Upper lobe of left lung (tissue), 6 donors: ENCODE measurements around the gene SLC35G6. TPM values are rescaled to one million over a fixed set of nuclear protein-coding genes. Genes with fewer than 3 reads are reported as not detected.

Experiments
- ATAC-seq, 2 donors: fragments of 200-7000 bp; cut with Tn5 transposase; one replicate each; pipeline ENCODE4 v1.9.1; 2022; ENCODE audit warnings: mild to moderate bottlenecking in 2 of 2, moderate library complexity in 2 of 2; ENCODE audit not compliant: low FRiP score in 2 of 2
- DNase-seq, 2 donors: peaks; one replicate each; pipeline ENCODE4 v3.0.0-alpha.2; 2019 to 2020
- H3K27ac ChIP-seq, 4 donors: fragments of 200-600 bp; sonication (generic); one replicate each; pipeline ENCODE4 v1.5.1; 2016 to 2019
- H3K27me3 ChIP-seq, 4 donors: fragments of 200-600 bp; sonication (generic); one replicate each; pipeline ENCODE4 v1.5.1; 2017 to 2019
- H3K36me3 ChIP-seq, 4 donors: fragments of 200-600 bp; sonication (generic); one replicate each; pipeline ENCODE4 v1.5.1; 2016 to 2019
- H3K4me1 ChIP-seq, 4 donors: fragments of 200-600 bp; sonication (generic); one replicate each; pipeline ENCODE4 v1.5.1; 2018 to 2019
- H3K4me3 ChIP-seq, 4 donors: fragments of 200-600 bp; sonication (generic); one replicate each; pipeline ENCODE4 v1.5.1; 2017 to 2019; ENCODE audit warnings: mild to moderate bottlenecking in 2 of 4, moderate library complexity in 1 of 4
- H3K9me3 ChIP-seq, 4 donors: fragments of 200-600 bp; sonication (generic); one replicate each; pipeline ENCODE4 v1.5.1; 2018 to 2019
- EP300 ChIP-seq, 4 donors: sonication (generic); formaldehyde crosslinking; IDR thresholded peaks; one replicate each; pipeline ENCODE4 v1.5.1; 2017; ENCODE audit warnings: antibody characterized with exemption in 4 of 4, control low read depth in 2 of 4
- POLR2A ChIP-seq, 4 donors: fragments of 450-650 bp; IDR thresholded peaks; one replicate each; pipeline ENCODE4 v1.5.1; 2016 to 2017; ENCODE audit warnings: antibody characterized with exemption in 4 of 4, mild to moderate bottlenecking in 2 of 4
- POLR2AphosphoS5 ChIP-seq, 2 donors: sonication (generic); formaldehyde crosslinking; IDR thresholded peaks; one replicate each; pipeline ENCODE4 v1.5.1; 2017; ENCODE audit warnings: antibody characterized with exemption in 2 of 2
- WGBS, 2 donors: methylation state at CpG; one replicate each; pipeline ENCODE4 v1.1.5; 2017 to 2018; 5-methylcytosine and 5-hydroxymethylcytosine counted together
- total RNA-seq, 6 donors: library from RNA; depleted of rRNA in 4 of 6; stranded (reverse); fragments of >200 nt in 4 of 6; gene quantifications; one replicate each; pipeline versions ENCODE4 v1.1.0 to v1.2.1, GENCODE V29; 2016 to 2021
- TF ChIP-seq, protein P1 (sequence below), 6 experiments: fragments of 450-650 bp in 4 of 6; fragments of 200-600 bp in 2 of 6; sonication (generic) in 2 of 6; IDR thresholded peaks; one replicate each; pipeline ENCODE4 v1.5.1; 2016 to 2019; ENCODE audit warnings: antibody characterized with exemption in 6 of 6
- donor health status: DM: no; HTN: no; CAD: no; lungs with moderate emphysema.
- donor health status: DM: no; HTN: yes; CAD: no; lungs with severe emphysema.

Gene SLC35G6
- total RNA-seq, 6 donors from 2014 or later, result not detected

DNA sequence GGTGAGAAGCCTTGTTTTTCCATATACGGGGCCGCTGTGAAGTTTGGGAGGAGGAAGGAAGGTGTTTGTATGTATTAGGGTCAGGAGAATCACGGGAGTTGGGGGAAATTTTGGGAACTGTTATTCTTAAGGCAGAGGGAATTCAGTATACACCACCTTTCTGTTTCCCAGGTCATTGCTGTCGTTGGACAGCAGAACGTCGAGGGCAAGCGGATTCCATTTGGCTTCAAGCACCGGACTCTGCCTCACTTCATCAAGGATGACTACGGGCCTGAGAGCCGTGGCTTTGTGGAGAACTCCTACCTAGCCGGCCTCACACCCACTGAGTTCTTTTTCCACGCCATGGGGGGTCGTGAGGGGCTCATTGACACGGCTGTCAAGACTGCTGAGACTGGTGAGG, 20.5 kb downstream of the SLC35G6 start:
- no peaks in the 10 kb centered on the region for H3K9me3 ChIP-seq
- H3K36me3 ChIP-seq, result peaks cover 75 to 100% (median 94%) of the 10 kb centered on the region in 4 donors
- no peak for ATAC-seq
- H3K27me3 ChIP-seq, result no peaks in the 10 kb centered on the region
- peaks cover 0 to 10% (median 5%) of the 10 kb centered on the region in 4 donors for H3K4me1 ChIP-seq
- no peak overlapping the region for H3K4me3 ChIP-seq
- TF ChIP-seq POLR2A (IDR thresholded peaks at IDR 0.05) (no peak), EP300 (IDR thresholded peaks at IDR 0.05) (no peak), POLR2AphosphoS5 (IDR thresholded peaks at IDR 0.05) (no peak)
- TF ChIP-seq, protein P1, sequence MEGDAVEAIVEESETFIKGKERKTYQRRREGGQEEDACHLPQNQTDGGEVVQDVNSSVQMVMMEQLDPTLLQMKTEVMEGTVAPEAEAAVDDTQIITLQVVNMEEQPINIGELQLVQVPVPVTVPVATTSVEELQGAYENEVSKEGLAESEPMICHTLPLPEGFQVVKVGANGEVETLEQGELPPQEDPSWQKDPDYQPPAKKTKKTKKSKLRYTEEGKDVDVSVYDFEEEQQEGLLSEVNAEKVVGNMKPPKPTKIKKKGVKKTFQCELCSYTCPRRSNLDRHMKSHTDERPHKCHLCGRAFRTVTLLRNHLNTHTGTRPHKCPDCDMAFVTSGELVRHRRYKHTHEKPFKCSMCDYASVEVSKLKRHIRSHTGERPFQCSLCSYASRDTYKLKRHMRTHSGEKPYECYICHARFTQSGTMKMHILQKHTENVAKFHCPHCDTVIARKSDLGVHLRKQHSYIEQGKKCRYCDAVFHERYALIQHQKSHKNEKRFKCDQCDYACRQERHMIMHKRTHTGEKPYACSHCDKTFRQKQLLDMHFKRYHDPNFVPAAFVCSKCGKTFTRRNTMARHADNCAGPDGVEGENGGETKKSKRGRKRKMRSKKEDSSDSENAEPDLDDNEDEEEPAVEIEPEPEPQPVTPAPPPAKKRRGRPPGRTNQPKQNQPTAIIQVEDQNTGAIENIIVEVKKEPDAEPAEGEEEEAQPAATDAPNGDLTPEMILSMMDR (IDR thresholded peaks at IDR 0.05), result no peak
- 81 to 86% methylated on average over 13 of the region's 14 CpGs for WGBS, 2 donors
- H3K27ac ChIP-seq, result no peak overlapping the region
- DNase-seq, result no peak

DNA sequence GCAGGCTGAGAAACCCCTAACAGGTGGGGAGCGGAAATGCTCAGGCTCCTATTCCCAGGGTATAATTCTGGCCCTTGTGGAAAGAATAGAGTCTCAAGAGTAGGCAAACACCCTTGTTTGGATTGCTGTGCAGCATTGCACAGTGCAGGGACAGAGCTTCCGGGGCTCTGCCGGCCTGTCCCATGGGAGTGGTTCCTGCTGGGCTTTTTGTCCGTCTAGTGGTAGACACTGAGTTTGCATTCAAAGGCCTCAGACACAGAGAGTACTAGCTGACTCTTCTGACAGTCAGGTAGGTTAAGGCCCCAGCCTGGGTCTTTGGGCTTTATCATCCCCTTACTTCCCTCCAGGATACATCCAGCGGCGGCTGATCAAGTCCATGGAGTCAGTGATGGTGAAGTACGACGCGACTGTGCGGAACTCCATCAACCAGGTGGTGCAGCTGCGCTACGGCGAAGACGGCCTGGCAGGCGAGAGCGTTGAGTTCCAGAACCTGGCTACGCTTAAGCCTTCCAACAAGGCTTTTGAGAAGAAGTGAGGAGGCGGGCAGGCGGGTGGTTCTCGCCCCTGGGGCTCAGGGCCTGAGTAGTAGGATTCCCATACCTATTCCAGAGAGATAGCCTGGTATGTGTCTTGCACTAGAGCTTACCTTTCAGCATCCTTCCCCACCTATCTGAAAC, 21.1 kb downstream of the SLC35G6 start:
- TF ChIP-seq EP300 (IDR thresholded peaks at IDR 0.05) (no peak), POLR2A (IDR thresholded peaks at IDR 0.05) (no peak), POLR2AphosphoS5 (IDR thresholded peaks at IDR 0.05) (no peak)
- TF ChIP-seq, protein P1 (IDR thresholded peaks at IDR 0.05), result no peak
- no peaks in the 10 kb centered on the region for H3K9me3 ChIP-seq
- peak in 1 of 2 donors; percentile 61 for DNase-seq
- ATAC-seq, result no peak
- peaks cover 0 to 6% (median under 1%) of the 10 kb centered on the region in 4 donors for H3K4me1 ChIP-seq
- no peaks in the 10 kb centered on the region for H3K27me3 ChIP-seq
- 92 to 94% methylated on average over 18 to 19 of the region's 20 CpGs for WGBS, 2 donors
- peaks cover 72 to 100% (median 94%) of the 10 kb centered on the region in 4 donors for H3K36me3 ChIP-seq
- H3K4me3 ChIP-seq, result no peak overlapping the region
- H3K27ac ChIP-seq, result no peak overlapping the region

DNA sequence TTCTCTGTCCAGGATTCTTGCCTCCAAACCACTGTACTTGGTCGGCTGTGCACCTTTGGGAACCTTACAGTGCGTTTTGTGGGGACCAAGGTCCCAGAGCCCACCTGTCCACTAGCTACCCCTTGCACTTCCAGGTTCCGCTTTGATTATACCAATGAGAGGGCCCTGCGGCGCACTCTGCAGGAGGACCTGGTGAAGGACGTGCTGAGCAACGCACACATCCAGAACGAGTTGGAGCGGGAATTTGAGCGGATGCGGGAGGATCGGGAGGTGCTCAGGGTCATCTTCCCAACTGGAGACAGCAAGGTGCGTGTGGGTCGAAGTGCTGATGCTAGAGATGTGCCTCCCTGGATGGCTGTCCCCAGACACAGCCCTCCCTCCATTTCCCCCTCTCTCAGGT, 21.7 kb downstream of the SLC35G6 start:
- Histone ChIP-seq H3K36me3 (peaks cover 65 to 100% (median 93%) of the 10 kb centered on the region in 4 donors), H3K4me1 (no peaks in the 10 kb centered on the region), H3K27me3 (no peaks in the 10 kb centered on the region), H3K27ac (no peak overlapping the region), H3K9me3 (no peaks in the 10 kb centered on the region), H3K4me3 (no peak overlapping the region)
- ATAC-seq, result peak in 1 of 2 donors; percentile 16
- TF ChIP-seq, protein P1 (IDR thresholded peaks at IDR 0.05), result peak in 1 of 6 experiments; percentile 19
- TF ChIP-seq EP300 (IDR thresholded peaks at IDR 0.05), result no peak
- no peak for DNase-seq
- WGBS, 2 donors, result 92% methylated on average over 14 of the region's 14 CpGs

DNA sequence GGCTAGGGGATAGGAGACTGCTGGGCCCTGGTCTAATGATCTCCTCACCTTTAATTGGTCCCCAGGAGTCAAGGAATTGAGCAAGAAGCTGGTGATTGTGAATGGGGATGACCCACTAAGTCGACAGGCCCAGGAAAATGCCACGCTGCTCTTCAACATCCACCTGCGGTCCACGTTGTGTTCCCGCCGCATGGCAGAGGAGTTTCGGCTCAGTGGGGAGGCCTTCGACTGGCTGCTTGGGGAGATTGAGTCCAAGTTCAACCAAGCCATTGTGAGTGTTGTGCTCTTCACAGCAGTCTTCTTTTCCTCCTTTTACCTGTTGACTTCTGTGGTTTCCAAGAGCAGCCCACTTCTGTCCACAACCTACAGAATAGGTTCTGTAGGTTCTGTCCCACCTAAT, 22.3 kb downstream of the SLC35G6 start:
- 96 to 98% methylated on average over 8 of the region's 8 CpGs for WGBS, 2 donors
- TF ChIP-seq EP300 (IDR thresholded peaks at IDR 0.05) (no peak), POLR2AphosphoS5 (IDR thresholded peaks at IDR 0.05) (no peak)
- TF ChIP-seq, protein P1 (IDR thresholded peaks at IDR 0.05), result no peak
- H3K27ac ChIP-seq, result no peak overlapping the region
- ATAC-seq (no peak), DNase-seq (no peak)
- no peaks in the 10 kb centered on the region for H3K9me3 ChIP-seq
- H3K4me1 ChIP-seq, result no peaks in the 10 kb centered on the region
- H3K36me3 ChIP-seq, result peaks cover 66 to 100% (median 93%) of the 10 kb centered on the region in 4 donors
- no peaks in the 10 kb centered on the region for H3K27me3 ChIP-seq
- H3K4me3 ChIP-seq, result no peak overlapping the region

DNA sequence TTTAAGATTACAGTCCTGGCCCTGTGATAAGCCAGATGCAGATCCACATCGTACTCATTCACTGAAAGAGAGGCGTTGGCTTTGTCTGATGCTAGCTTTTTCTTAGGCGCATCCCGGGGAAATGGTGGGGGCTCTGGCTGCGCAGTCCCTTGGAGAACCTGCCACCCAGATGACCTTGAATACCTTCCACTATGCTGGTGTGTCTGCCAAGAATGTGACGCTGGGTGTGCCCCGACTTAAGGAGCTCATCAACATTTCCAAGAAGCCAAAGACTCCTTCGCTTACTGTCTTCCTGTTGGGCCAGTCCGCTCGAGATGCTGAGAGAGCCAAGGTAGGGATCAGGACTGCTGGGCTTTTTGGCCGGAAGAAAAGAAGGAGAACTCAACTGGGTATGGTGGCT, 26.9 kb downstream of the SLC35G6 start:
- no peak for DNase-seq
- WGBS, 2 donors, result 89 to 92% methylated on average over 11 of the region's 11 CpGs
- H3K27me3 ChIP-seq, result no peaks in the 10 kb centered on the region
- H3K27ac ChIP-seq, result no peak overlapping the region
- peaks cover 63 to 100% (median 94%) of the 10 kb centered on the region in 4 donors for H3K36me3 ChIP-seq
- no peaks in the 10 kb centered on the region for H3K9me3 ChIP-seq
- no peaks in the 10 kb centered on the region for H3K4me1 ChIP-seq
- TF ChIP-seq POLR2AphosphoS5 (IDR thresholded peaks at IDR 0.05) (no peak), EP300 (IDR thresholded peaks at IDR 0.05) (no peak), POLR2A (IDR thresholded peaks at IDR 0.05) (no peak)
- TF ChIP-seq, protein P1 (IDR thresholded peaks at IDR 0.05), result no peak
- no peak for ATAC-seq
- no peak overlapping the region for H3K4me3 ChIP-seq
